Measurements from ENCODE around the gene EDAR.

Gene EDAR

GRCh38 chr2:108941767-108942166, 47.3 kb downstream of the EDAR start:
- DNase-seq (ENCODE audit: low spot score): no peak
- FAIRE-seq: no peak

GRCh38 chr2:108941161-108941665, 47.8 kb downstream of the EDAR start:
- no peak for DNase-seq (ENCODE audit: low spot score)
- FAIRE-seq: no peak

- no peak for FAIRE-seq
- no peak for DNase-seq (ENCODE audit: low spot score)
Observed at GRCh38 chr2:108940156-108940555, 48.9 kb downstream of the EDAR start.

- FAIRE-seq: no peak
- no peak for DNase-seq (ENCODE audit: low spot score)
Observed at GRCh38 chr2:108938077-108938710, 50.8 kb downstream of the EDAR start.

GRCh38 chr2:108937367-108938017, 51.5 kb downstream of the EDAR start:
- DNase-seq (ENCODE audit: low spot score): no peak
- peak; percentile 97 for FAIRE-seq

GRCh38 chr2:108936866-108937265, 52.2 kb downstream of the EDAR start:
- FAIRE-seq: no peak

GRCh38 chr2:108936076-108936864, 52.8 kb downstream of the EDAR start:
- FAIRE-seq (peak; percentile 69), DNase-seq (ENCODE audit: low spot score) (no peak)

More at GRCh38 chr2:108936866-108937265, 52.2 kb downstream of the EDAR start:
- no peak for DNase-seq (ENCODE audit: low spot score)

- DNase-seq (ENCODE audit: low spot score): no peak
- FAIRE-seq: no peak
Observed at GRCh38 chr2:108935271-108935741, 53.7 kb downstream of the EDAR start.

- DNase-seq (ENCODE audit: low spot score) (no peak), FAIRE-seq (no peak)
Observed at GRCh38 chr2:108934583-108935245, 54.3 kb downstream of the EDAR start.

GRCh38 chr2:108934151-108934550, 54.9 kb downstream of the EDAR start:
- no peak for FAIRE-seq
- no peak for DNase-seq (ENCODE audit: low spot score)

GRCh38 chr2:108933691-108934117, 55.3 kb downstream of the EDAR start:
- FAIRE-seq (no peak), DNase-seq (ENCODE audit: low spot score) (no peak)

- DNase-seq (ENCODE audit: low spot score) (no peak), FAIRE-seq (no peak)
Observed at GRCh38 chr2:108932736-108933332, 56.2 kb downstream of the EDAR start.

GRCh38 chr2:108931372-108931771, 57.6 kb downstream of the EDAR start:
- DNase-seq (ENCODE audit: low spot score): no peak

GRCh38 chr2:108929807-108930425, 59.1 kb downstream of the EDAR start:
- no peak for DNase-seq (ENCODE audit: low spot score)
- no peak for FAIRE-seq

More at GRCh38 chr2:108931372-108931771, 57.6 kb downstream of the EDAR start:
- FAIRE-seq: no peak

- FAIRE-seq: peak; percentile 9
- DNase-seq (ENCODE audit: low spot score): no peak
Observed at GRCh38 chr2:108928660-108929377, 60.2 kb downstream of the EDAR start.

- FAIRE-seq: peak; percentile 80
- DNase-seq (ENCODE audit: low spot score): peak; percentile 76
Observed at GRCh38 chr2:108927936-108928659, 60.9 kb downstream of the EDAR start.

GRCh38 chr2:108927405-108927804, 61.6 kb downstream of the EDAR start:
- FAIRE-seq: peak; percentile 5

GRCh38 chr2:108926561-108927380, 62.2 kb downstream of the EDAR start:
- FAIRE-seq (peak; percentile 46), DNase-seq (ENCODE audit: low spot score) (no peak)

More at GRCh38 chr2:108927405-108927804, 61.6 kb downstream of the EDAR start:
- no peak for DNase-seq (ENCODE audit: low spot score)
